OCI-LY1 (cell line): Measurements from ENCODE around the gene CNNM1.

Experiments used
- H2AFZ ChIP-seq: fragments of 200-600 bp; sonication (generic), shearing (Covaris generic); 2 replicates; pipeline ENCODE4 v1.6.0; 2014; ENCODE audit warnings: antibody characterized with exemption, mild to moderate bottlenecking, low read length
- H3F3A ChIP-seq: fragments of 200-600 bp; sonication (generic), shearing (Covaris generic); 2 replicates; pipeline ENCODE4 v1.6.0; 2014; ENCODE audit warnings: mild to moderate bottlenecking, antibody characterized with exemption, low read length, moderate library complexity; ENCODE audit not compliant: insufficient read depth
- H3K27ac ChIP-seq: fragments of 200-600 bp; sonication (generic); 2 replicates; pipeline ENCODE4 v1.5.1; 2014; ENCODE audit warnings: low read length, mixed run types, mild to moderate bottlenecking, low read depth; ENCODE audit not compliant: poor library complexity, severe bottlenecking
- H3K27me3 ChIP-seq: fragments of 200-600 bp; sonication (generic); 2 replicates; pipeline ENCODE4 v1.6.0; 2014; ENCODE audit warnings: antibody characterized with exemption, mild to moderate bottlenecking, low read length, moderate library complexity; ENCODE audit not compliant: insufficient read depth
- H3K36me3 ChIP-seq: fragments of 200-600 bp; sonication (generic); 2 replicates; pipeline ENCODE4 v1.6.1; 2014; ENCODE audit warnings: mild to moderate bottlenecking, antibody characterized with exemption, low read length, moderate library complexity, mixed read lengths; ENCODE audit not compliant: insufficient read depth
- H3K4me1 ChIP-seq: fragments of 200-600 bp; sonication (generic); 2 replicates; pipeline ENCODE4 v1.5.1; 2014; ENCODE audit warnings: mild to moderate bottlenecking, low read length, moderate library complexity; ENCODE audit not compliant: insufficient read depth, severe bottlenecking
- H3K4me2 ChIP-seq: fragments of 200-600 bp; sonication (generic), shearing (Covaris generic); 2 replicates; pipeline ENCODE4 v1.6.1; 2014; ENCODE audit warnings: low read length
- H3K4me3 ChIP-seq: fragments of 200-600 bp; sonication (generic); 2 replicates; pipeline ENCODE4 v1.5.1; 2014; ENCODE audit warnings: low read length, low read depth, mild to moderate bottlenecking, mixed read lengths; ENCODE audit not compliant: poor library complexity, severe bottlenecking
- H3K79me2 ChIP-seq: fragments of 200-600 bp; shearing (Covaris generic); 2 replicates; pipeline ENCODE4 v1.6.1; 2016; ENCODE audit warnings: mixed run types, low read length, mixed read lengths; ENCODE audit not compliant: insufficient read depth
- H3K9ac ChIP-seq: fragments of 200-600 bp; sonication (generic), shearing (Covaris generic); 2 replicates; pipeline ENCODE4 v1.6.1; 2014; ENCODE audit warnings: mild to moderate bottlenecking, low read length, mixed read lengths
- H3K9me2 ChIP-seq: fragments of 200-600 bp; sonication (generic), shearing (Covaris generic); 2 replicates; pipeline ENCODE4 v1.6.1; 2014; ENCODE audit warnings: low read depth, mild to moderate bottlenecking, low read length, mixed read lengths
- H3K9me3 ChIP-seq: fragments of 200-600 bp; shearing (Covaris generic); 2 replicates; pipeline ENCODE4 v1.6.1; 2014; ENCODE audit warnings: low read length, mixed read lengths
- H4K20me1 ChIP-seq: fragments of 200-600 bp; sonication (generic), shearing (Covaris generic); 2 replicates; pipeline ENCODE4 v1.6.0; 2016; ENCODE audit warnings: mild to moderate bottlenecking, low read length; ENCODE audit not compliant: insufficient read depth
- EZH2 ChIP-seq: fragments of 200-600 bp; sonication (generic), shearing (Covaris generic); IDR thresholded peaks from 2 replicates; pipeline ENCODE4 v1.8.0; 2017; ENCODE audit warnings: borderline replicate concordance, mixed run types, mild to moderate bottlenecking, antibody characterized with exemption, low read length, moderate library complexity, mixed read lengths
- TF ChIP-seq, protein P1 (sequence below): fragments of 200-600 bp; sonication (generic), shearing (Covaris generic); IDR thresholded peaks from 2 replicates; pipeline ENCODE4 v1.5.1; 2017; ENCODE audit warnings: mild to moderate bottlenecking, antibody characterized with exemption, low read length, moderate library complexity, mixed read lengths

CNNM1 gene

DNA sequence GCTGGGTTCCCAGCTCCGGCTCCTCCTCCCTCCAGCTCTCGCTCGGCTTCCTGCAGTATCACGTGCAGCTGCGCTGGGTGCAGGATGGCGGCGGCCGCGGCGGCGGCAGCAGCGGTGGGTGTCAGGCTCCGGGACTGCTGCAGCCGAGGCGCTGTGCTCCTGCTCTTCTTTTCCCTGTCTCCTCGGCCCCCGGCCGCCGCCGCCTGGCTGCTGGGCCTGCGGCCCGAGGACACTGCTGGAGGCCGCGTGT, at the start of gene CNNM1:
Gene CNNM1, plus strand, starts transcription at position 53 of the 250 bp plus-strand sequence. Its CDS starts 32 bp downstream, at position 85.
- Histone ChIP-seq H3K27me3 (no peaks in the 10 kb centered on the region), H3K9me3 (no peaks in the 10 kb centered on the region), H3K9ac (no peak within 1 kb of the TSS), H3K79me2 (no peaks in the 10 kb centered on the region), H3K27ac (no peak within 1 kb of the TSS), H3K36me3 (no peaks in the 10 kb centered on the region), H2AFZ (no peak within 1 kb of the TSS), H4K20me1 (no peaks in the 10 kb centered on the region), H3K4me3 (no peak within 1 kb of the TSS), H3F3A (no peaks in the 10 kb centered on the region), H3K9me2 (no peaks in the 10 kb centered on the region), H3K4me1 (no peaks in the 10 kb centered on the region), H3K4me2 (no peak within 1 kb of the TSS)
- TF ChIP-seq, protein P1, sequence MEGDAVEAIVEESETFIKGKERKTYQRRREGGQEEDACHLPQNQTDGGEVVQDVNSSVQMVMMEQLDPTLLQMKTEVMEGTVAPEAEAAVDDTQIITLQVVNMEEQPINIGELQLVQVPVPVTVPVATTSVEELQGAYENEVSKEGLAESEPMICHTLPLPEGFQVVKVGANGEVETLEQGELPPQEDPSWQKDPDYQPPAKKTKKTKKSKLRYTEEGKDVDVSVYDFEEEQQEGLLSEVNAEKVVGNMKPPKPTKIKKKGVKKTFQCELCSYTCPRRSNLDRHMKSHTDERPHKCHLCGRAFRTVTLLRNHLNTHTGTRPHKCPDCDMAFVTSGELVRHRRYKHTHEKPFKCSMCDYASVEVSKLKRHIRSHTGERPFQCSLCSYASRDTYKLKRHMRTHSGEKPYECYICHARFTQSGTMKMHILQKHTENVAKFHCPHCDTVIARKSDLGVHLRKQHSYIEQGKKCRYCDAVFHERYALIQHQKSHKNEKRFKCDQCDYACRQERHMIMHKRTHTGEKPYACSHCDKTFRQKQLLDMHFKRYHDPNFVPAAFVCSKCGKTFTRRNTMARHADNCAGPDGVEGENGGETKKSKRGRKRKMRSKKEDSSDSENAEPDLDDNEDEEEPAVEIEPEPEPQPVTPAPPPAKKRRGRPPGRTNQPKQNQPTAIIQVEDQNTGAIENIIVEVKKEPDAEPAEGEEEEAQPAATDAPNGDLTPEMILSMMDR: no peak
- no peak for TF ChIP-seq EZH2

DNA sequence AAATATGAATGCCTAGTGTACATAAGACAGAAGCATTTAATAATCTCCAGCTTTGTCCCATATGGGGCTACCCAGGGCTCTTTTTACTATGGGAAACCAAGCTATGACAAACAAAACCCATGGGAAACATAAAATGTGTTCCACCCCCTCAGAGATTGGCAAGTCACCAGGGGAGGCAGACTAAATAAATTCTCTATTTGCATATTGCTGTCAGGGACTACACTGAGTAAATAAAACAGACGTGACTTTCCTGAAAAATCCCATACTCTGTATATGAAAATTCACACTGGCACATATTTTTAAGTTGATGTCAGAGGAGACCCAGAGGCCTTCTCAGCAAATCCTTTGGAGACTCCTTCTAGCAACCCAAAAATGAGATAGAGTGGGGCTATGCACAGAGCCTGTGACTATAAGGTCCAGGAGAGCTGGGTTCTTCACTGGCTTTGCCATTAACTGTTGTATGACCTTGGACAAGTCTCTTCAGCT, 49.5 kb upstream of the CNNM1 start:
- no peak overlapping the region for H3K27ac ChIP-seq
- H3K4me2 ChIP-seq: no peak overlapping the region
- no peaks in the 10 kb centered on the region for H4K20me1 ChIP-seq
- H3K9me2 ChIP-seq: no peaks in the 10 kb centered on the region
- H3K4me1 ChIP-seq: peaks cover 10% of the 10 kb centered on the region
- no peaks in the 10 kb centered on the region for H3F3A ChIP-seq
- no peaks in the 10 kb centered on the region for H3K9me3 ChIP-seq
- no peak overlapping the region for H3K4me3 ChIP-seq
- TF ChIP-seq, protein P1: no peak
- TF ChIP-seq EZH2: no peak
- H3K9ac ChIP-seq: no peak overlapping the region
- no peaks in the 10 kb centered on the region; the same call in 1 of the 2 replicates for H3K36me3 ChIP-seq
- no peak overlapping the region for H2AFZ ChIP-seq
- H3K27me3 ChIP-seq: no peaks in the 10 kb centered on the region
- no peaks in the 10 kb centered on the region for H3K79me2 ChIP-seq

DNA sequence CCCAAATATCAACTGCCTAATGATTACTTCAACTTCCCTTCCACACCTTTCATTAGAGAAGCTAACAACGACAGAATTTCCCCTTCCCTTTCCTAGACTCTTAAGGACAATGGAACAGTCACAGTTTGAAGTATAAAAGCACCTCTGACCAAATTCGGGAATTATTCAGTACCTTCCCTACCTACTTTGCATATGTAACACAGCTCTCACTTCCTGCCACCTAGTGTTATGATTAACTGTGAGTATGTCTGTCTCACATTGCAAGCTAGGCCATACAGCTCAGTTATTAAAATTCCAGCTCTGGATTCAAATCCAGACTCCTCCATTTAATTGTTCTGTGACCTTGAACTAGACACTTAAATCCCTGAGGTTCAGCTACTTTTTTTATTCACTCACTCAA, 48.7 kb upstream of the CNNM1 start:
- Histone ChIP-seq H3K4me2 (no peak overlapping the region), H3K79me2 (no peaks in the 10 kb centered on the region), H3K9me3 (no peaks in the 10 kb centered on the region), H3K9ac (no peak overlapping the region), H3F3A (no peaks in the 10 kb centered on the region), H3K27me3 (no peaks in the 10 kb centered on the region), H3K36me3 (no peaks in the 10 kb centered on the region; the same call in 1 of the 2 replicates), H2AFZ (no peak overlapping the region), H3K9me2 (no peaks in the 10 kb centered on the region), H3K4me3 (no peak overlapping the region), H3K27ac (no peak overlapping the region), H3K4me1 (peaks cover 3% of the 10 kb centered on the region), H4K20me1 (no peaks in the 10 kb centered on the region)
- TF ChIP-seq, protein P1: no peak
- no peak for TF ChIP-seq EZH2
